Putamen (tissue), 1 donor: ENCODE measurements around the gene SIAH1.
"Not testable (repeated sequence)": the region's sequence is repeated elsewhere in the genome, so short reads cannot be mapped to it uniquely, and the experiment has no call there.

Source experiments
- DNase-seq: peaks from one replicate; pipeline ENCODE4 v3.0.0-alpha.2; 2016; ENCODE audit warnings: low spot score

Gene SIAH1

GRCh38 chr16:48332978-48333377 is 52.2 kb downstream of the SIAH1 start:
- DNase-seq = no peak

- peak; percentile 49 for DNase-seq
Measured at GRCh38 chr16:48330841-48331192, 54.4 kb downstream of the SIAH1 start.

- DNase-seq = no peak
Measured at GRCh38 chr16:48330189-48330840, 54.9 kb downstream of the SIAH1 start.

GRCh38 chr16:48329138-48329537 is 56.1 kb downstream of the SIAH1 start:
- no peak for DNase-seq

- DNase-seq = no peak
Measured at GRCh38 chr16:48326915-48327314, 58.3 kb downstream of the SIAH1 start.

GRCh38 chr16:48323783-48324775 is 61.1 kb downstream of the SIAH1 start:
- DNase-seq = no peak

- DNase-seq = no peak
Measured at GRCh38 chr16:48321317-48322036, 63.7 kb downstream of the SIAH1 start.

GRCh38 chr16:48318630-48319029 is 66.6 kb downstream of the SIAH1 start:
- DNase-seq = peak; percentile 59

GRCh38 chr16:48317614-48318315 is 67.4 kb downstream of the SIAH1 start:
- no peak for DNase-seq

- DNase-seq = no peak
Measured at GRCh38 chr16:48317026-48317425, 68.2 kb downstream of the SIAH1 start.

GRCh38 chr16:48313905-48314304 is 71.3 kb downstream of the SIAH1 start:
- DNase-seq = not testable (repeated sequence)

GRCh38 chr16:48310908-48311641 is 74.1 kb downstream of the SIAH1 start:
- no peak for DNase-seq
